H1 (cell line): ENCODE data around the gene ACTN2. TPM values are rescaled to one million over a fixed set of nuclear protein-coding genes. Genes with fewer than 3 reads are reported as not detected.

Experiments
- CTBP2 ChIP-seq: IDR thresholded peaks from 2 replicates; pipeline ENCODE4 v1.7.0; 2011; ENCODE audit warnings: borderline replicate concordance, mild to moderate bottlenecking, moderate library complexity, mixed read lengths, low read length; ENCODE audit not compliant: insufficient read depth, insufficient read length
- JUN ChIP-seq: IDR thresholded peaks from 2 replicates; pipeline ENCODE4 v1.6.1; 2011; ENCODE audit warnings: low read depth, mild to moderate bottlenecking, improper control_type of control experiment, low read length
- TAF1 ChIP-seq: IDR thresholded peaks from 2 replicates; pipeline ENCODE4 v1.6.1; 2011; ENCODE audit warnings: mild to moderate bottlenecking, low read depth, low read length
- polyA plus RNA-seq, 7 experiments: library from polyadenylated mRNA; depleted of rRNA in 3 of 7; stranded (reverse) in 5 of 7; unstranded in 2 of 7; fragments of >200 nt in 5 of 7; fragments of 200-250 nt in 2 of 7; gene quantifications; 1 replicate in 5 of 7; 2 replicates in 1 of 7; 4 replicates in 1 of 7; pipeline versions ENCODE4 v1.2.1 to v1.2.3, GENCODE V29; 2011 to 2013; ENCODE audit warnings: missing spikeins in 2 of 7, mixed read lengths in 2 of 7
- total RNA-seq: library from RNA; stranded (reverse); fragmentation: NEBNext Ultra II Directional; extraction: Animal tissue kit (Norgen Biotek cat#: 25700); gene quantifications from 2 replicates; pipeline ENCODE4 v1.2.1, GENCODE V29; 2021
- TF ChIP-seq, protein P1 (sequence below): IDR thresholded peaks from 2 replicates; pipeline ENCODE4 v1.6.1; 2011; ENCODE audit warnings: low read depth, mild to moderate bottlenecking, low read length; ENCODE audit not compliant: insufficient read depth

The ACTN2 gene
- total and polyA plus RNA-seq, 2 of the 8 experiments (the other 6 are each of a cell fraction or from before 2014, with no cell fraction given), result 1.9 to 4.1 TPM

DNA sequence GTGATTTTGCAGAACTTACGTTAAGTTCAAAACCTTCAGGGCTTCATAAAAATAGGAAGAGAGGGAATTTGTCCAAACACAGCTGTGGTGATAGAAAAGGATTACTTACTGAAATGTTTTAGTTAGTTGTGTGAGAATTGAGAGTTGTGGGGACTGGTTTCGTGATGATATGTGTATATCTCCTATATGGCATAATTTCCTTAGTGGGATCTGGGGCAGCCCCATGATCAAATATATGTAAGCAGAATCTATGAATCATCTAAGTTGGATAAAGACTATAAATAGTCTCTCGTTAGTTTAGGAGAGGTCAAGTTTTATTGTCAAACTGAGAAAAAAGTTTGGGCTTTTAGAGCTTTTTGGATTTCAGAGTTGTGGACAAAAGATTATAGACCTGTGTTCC is 123.7 kb downstream of the ACTN2 start (continued):
- TF ChIP-seq TAF1 (no peak), CTBP2 (no peak), JUN (no peak)
- TF ChIP-seq, protein P1, sequence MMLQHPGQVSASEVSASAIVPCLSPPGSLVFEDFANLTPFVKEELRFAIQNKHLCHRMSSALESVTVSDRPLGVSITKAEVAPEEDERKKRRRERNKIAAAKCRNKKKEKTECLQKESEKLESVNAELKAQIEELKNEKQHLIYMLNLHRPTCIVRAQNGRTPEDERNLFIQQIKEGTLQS, result no peak
